SU-DHL-6 (cell line): ENCODE measurements around the gene EMC9.

Experiments used
- H2AFZ ChIP-seq: fragments of 200-600 bp; sonication (generic); 2 replicates; pipeline ENCODE4 v1.6.1; 2014; ENCODE audit warnings: low read depth, mild to moderate bottlenecking, moderate library complexity, mixed read lengths, antibody characterized with exemption, low read length; ENCODE audit not compliant: severe bottlenecking
- H3F3A ChIP-seq: fragments of 200-600 bp; shearing (Covaris generic); 2 replicates; pipeline ENCODE4 v1.6.0; 2016; ENCODE audit warnings: antibody characterized with exemption, mild to moderate bottlenecking; ENCODE audit not compliant: insufficient read depth
- H3K27ac ChIP-seq: fragments of 200-600 bp; sonication (generic); 2 replicates; pipeline ENCODE4 v1.5.1; 2016; ENCODE audit warnings: low read depth, mild to moderate bottlenecking, low read length, moderate library complexity, mixed read lengths
- H3K27me3 ChIP-seq: fragments of 200-600 bp; sonication (generic), shearing (Covaris generic); 2 replicates; pipeline ENCODE4 v1.6.0; 2014; ENCODE audit warnings: mild to moderate bottlenecking, low read length
- H3K36me3 ChIP-seq: fragments of 200-600 bp; sonication (generic); 2 replicates; pipeline ENCODE4 v1.6.1; 2014; ENCODE audit warnings: mild to moderate bottlenecking, low read length, mixed read lengths
- H3K4me2 ChIP-seq: fragments of 300-600, 200-600 bp; shearing (Covaris generic), sonication (generic); 2 replicates; pipeline ENCODE4 v1.6.0; 2014; ENCODE audit warnings: low read length, low read depth, mild to moderate bottlenecking; ENCODE audit not compliant: poor library complexity, severe bottlenecking
- H3K4me3 ChIP-seq: fragments of 200-600 bp; sonication (generic); 2 replicates; pipeline ENCODE4 v1.5.1; 2014; ENCODE audit warnings: antibody characterized with exemption, low read length, mild to moderate bottlenecking, mixed read lengths; ENCODE audit not compliant: insufficient read depth, poor library complexity, severe bottlenecking
- H3K79me2 ChIP-seq: fragments of 200-600 bp; sonication (generic); 2 replicates; pipeline ENCODE4 v1.6.1; 2014; ENCODE audit warnings: mild to moderate bottlenecking, low read length, moderate library complexity; ENCODE audit not compliant: insufficient read depth
- H3K9ac ChIP-seq: fragments of 200-600 bp; sonication (generic); 2 replicates; pipeline ENCODE4 v1.7.0; 2014; ENCODE audit warnings: mild to moderate bottlenecking, low read length
- H3K9me2 ChIP-seq: fragments of 200-600 bp; sonication (generic); replicated peaks from 2 replicates; pipeline ENCODE4 v1.6.1; 2014; ENCODE audit warnings: low read length; ENCODE audit not compliant: insufficient read depth
- H3K9me3 ChIP-seq: fragments of 200-600 bp; sonication (generic); 2 replicates; pipeline ENCODE4 v1.6.1; 2014; ENCODE audit warnings: low read length, mixed read lengths; ENCODE audit not compliant: insufficient read depth
- H4K20me1 ChIP-seq: fragments of 200-600 bp; sonication (generic); 2 replicates; pipeline ENCODE4 v1.6.1; 2014; ENCODE audit warnings: low read depth, mild to moderate bottlenecking, antibody characterized with exemption, low read length, moderate library complexity, mixed read lengths
- EZH2phosphoT487 ChIP-seq: fragments of 200-600 bp; sonication (generic), shearing (Covaris generic); conservative IDR thresholded peaks from 2 replicates; pipeline ENCODE4 v1.6.1; 2018; ENCODE audit warnings: mild to moderate bottlenecking, antibody characterized with exemption, low read length, moderate library complexity, mixed read lengths
- TF ChIP-seq, protein P1 (sequence below): fragments of 200-600 bp; sonication (generic); IDR thresholded peaks from one replicate; pipeline ENCODE4 v1.5.1; 2017; ENCODE audit warnings: antibody characterized with exemption, mild to moderate bottlenecking, low read length, moderate library complexity; ENCODE audit not compliant: insufficient read depth, poor library complexity, severe bottlenecking

Gene EMC9

DNA sequence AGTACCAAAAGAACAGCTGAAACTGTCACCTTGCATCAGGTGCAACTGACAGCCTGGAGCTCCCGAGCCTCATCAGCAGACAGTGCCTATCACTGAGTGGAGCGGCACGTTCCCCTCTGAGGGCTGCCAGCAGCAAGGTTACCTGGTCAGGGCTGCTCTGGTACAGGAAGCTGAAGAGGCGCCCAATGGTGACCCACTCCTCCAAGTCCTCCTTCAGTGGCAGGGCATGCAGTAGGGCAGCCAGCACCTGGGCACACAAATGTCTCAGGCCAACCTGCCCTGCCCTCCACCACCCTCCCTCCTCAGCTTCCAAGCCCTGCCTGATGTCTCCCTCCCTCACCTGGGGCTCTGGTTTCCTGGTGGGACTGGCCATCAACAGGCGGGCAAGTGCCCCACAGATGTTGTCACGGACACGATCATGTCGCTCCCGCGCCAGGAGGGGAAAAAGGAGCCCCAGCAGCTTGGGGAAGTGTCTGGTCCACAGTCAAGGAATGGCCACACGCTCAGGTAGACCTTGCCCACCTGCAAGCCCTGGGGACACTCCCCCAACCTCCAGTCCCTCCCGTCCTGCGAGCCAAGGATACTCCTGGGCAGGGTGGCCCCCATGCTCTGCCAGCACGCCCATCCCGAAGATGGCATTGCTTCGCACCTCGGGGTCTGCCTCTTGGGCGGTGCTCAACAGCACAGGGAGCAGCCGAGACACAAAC, 40.1 kb upstream of the EMC9 start:
- Histone ChIP-seq H3K9me3 (no peaks in the 10 kb centered on the region), H3K9me2 (no peaks in the 10 kb centered on the region), H3K27ac (no peak overlapping the region), H3K36me3 (no peaks in the 10 kb centered on the region), H3K79me2 (no peaks in the 10 kb centered on the region), H4K20me1 (no peaks in the 10 kb centered on the region), H3K9ac (no peak overlapping the region), H2AFZ (no peak overlapping the region), H3F3A (no peaks in the 10 kb centered on the region), H3K27me3 (no peaks in the 10 kb centered on the region), H3K4me3 (no peak overlapping the region), H3K4me2 (no peak overlapping the region)
- TF ChIP-seq, protein P1, sequence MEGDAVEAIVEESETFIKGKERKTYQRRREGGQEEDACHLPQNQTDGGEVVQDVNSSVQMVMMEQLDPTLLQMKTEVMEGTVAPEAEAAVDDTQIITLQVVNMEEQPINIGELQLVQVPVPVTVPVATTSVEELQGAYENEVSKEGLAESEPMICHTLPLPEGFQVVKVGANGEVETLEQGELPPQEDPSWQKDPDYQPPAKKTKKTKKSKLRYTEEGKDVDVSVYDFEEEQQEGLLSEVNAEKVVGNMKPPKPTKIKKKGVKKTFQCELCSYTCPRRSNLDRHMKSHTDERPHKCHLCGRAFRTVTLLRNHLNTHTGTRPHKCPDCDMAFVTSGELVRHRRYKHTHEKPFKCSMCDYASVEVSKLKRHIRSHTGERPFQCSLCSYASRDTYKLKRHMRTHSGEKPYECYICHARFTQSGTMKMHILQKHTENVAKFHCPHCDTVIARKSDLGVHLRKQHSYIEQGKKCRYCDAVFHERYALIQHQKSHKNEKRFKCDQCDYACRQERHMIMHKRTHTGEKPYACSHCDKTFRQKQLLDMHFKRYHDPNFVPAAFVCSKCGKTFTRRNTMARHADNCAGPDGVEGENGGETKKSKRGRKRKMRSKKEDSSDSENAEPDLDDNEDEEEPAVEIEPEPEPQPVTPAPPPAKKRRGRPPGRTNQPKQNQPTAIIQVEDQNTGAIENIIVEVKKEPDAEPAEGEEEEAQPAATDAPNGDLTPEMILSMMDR, result no peak
- TF ChIP-seq EZH2phosphoT487, result no peak

DNA sequence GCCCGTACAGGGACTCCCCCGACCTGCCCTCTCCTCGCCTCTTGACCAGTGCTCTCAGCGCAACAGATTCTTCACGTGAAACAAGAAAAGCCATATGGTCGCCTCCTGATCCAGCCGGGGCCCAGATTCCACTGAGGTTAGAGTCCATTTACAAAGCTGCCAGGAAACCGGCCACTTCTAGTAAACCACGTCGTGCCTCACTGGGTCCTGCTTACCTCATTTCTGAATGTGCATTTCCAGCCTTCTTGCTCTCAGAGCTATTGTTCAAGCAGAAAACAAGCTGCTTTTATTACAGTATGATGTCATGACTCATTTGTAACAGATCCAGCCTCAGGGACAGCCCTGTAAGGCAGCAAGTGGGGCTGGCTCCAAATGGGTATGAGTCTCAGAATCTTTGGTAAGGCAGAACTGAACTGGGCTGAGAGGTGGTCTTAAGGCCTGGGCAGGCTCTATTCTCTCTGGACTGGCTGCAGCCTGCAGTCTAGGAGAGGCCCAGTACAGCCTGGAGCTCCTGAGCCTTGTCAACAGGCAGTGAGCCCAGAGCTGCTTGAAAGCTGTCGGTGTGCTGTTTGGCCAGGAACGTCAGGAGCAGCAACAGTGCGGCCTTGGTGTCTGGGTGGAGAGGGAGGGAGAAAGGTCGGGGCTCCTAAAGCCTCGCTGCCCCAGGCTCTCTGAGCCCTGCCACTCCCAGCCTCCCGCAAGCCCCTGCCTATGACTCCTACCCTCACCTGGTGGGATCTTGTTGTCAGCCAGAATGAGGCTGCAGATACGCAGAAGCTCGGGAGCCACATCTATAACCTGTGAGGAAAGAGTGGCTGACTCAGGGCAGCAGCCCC, 38.8 kb upstream of the EMC9 start:
- Histone ChIP-seq H2AFZ (no peak overlapping the region), H3K9me3 (no peaks in the 10 kb centered on the region), H3K36me3 (no peaks in the 10 kb centered on the region), H3K9ac (no peak overlapping the region), H3K4me3 (no peak overlapping the region), H4K20me1 (no peaks in the 10 kb centered on the region), H3K27me3 (no peaks in the 10 kb centered on the region), H3K79me2 (no peaks in the 10 kb centered on the region), H3K27ac (no peak overlapping the region), H3F3A (no peaks in the 10 kb centered on the region), H3K4me2 (no peak overlapping the region), H3K9me2 (no peaks in the 10 kb centered on the region)
- TF ChIP-seq, protein P1, result no peak
- TF ChIP-seq EZH2phosphoT487, result no peak

DNA sequence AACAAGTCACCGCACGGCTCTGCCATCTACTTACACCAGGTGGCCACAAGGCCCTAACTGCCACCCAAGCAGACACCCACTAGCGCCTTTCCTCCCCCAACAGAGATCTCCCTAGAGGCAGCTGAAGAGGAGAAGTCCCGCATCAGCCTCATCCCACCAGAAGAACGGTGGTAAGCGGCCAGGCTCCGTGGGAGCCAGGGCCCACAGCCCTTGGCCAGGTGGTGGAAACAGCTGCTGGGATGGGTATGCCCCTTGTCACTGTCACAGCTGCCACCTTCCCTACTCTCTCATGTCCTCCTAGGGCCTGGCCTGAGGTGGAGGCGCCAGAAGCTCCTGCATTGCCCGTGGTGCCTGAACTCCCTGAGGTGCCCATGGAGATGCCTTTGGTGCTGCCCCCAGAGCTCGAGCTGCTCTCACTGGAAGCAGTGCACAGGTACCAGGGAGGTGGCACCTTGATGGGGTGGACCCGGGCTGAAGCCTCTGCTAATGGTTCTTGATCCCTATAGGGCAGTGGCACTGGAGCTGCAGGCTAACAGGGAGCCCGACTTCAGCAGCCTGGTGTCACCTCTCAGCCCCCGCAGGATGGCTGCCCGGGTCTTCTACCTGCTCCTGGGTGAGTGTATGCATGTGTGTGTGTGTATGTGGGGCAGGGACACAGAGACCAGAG, 38.0 kb upstream of the EMC9 start:
- no peaks in the 10 kb centered on the region for H3K36me3 ChIP-seq
- no peaks in the 10 kb centered on the region for H3K79me2 ChIP-seq
- no peaks in the 10 kb centered on the region for H3K27me3 ChIP-seq
- no peaks in the 10 kb centered on the region for H3F3A ChIP-seq
- no peaks in the 10 kb centered on the region for H3K9me2 ChIP-seq
- no peak overlapping the region for H3K27ac ChIP-seq
- no peak overlapping the region for H3K4me2 ChIP-seq
- H3K9me3 ChIP-seq, result no peaks in the 10 kb centered on the region
- no peak overlapping the region for H2AFZ ChIP-seq
- H3K4me3 ChIP-seq, result no peak overlapping the region
- no peaks in the 10 kb centered on the region for H4K20me1 ChIP-seq
- H3K9ac ChIP-seq, result no peak overlapping the region
- TF ChIP-seq, protein P1, result no peak
- no peak for TF ChIP-seq EZH2phosphoT487
